ENCODE measurements around the gene SGSM2.
A peak's percentile ranks its signal among the peaks of the same experiment; 100 is the strongest.

SGSM2 gene

GRCh38 chr17:2395258-2396181 is 58.2 kb downstream of the SGSM2 start:
- no peak; the same call in 1 of the 2 replicates for TF ChIP-seq POLR2A (IDR thresholded peaks at IDR 0.05; ENCODE audit: low read depth, low read length)
- TF ChIP-seq POU2F2 (IDR thresholded peaks at IDR 0.05; ENCODE audit: low read depth, low read length), result no peak
- no peak for TF ChIP-seq SPI1 (IDR thresholded peaks at IDR 0.05; ENCODE audit: low read depth, low read length)
- no peak for TF ChIP-seq PAX5 (IDR thresholded peaks at IDR 0.05; ENCODE audit: insufficient read depth, low read length, severe bottlenecking)
- no peak for TF ChIP-seq POLR2AphosphoS5 (IDR thresholded peaks at IDR 0.05; ENCODE audit: low read depth, low read length)
- no peak for TF ChIP-seq TAF1 (IDR thresholded peaks at IDR 0.05; ENCODE audit: low read depth, low read length)
- DNase-seq (ENCODE audit: insufficient read length, low spot score), result no peak
- FAIRE-seq, result no peak

- FAIRE-seq, result peak; percentile 64
- DNase-seq (ENCODE audit: insufficient read length, low spot score), result no peak
- TF ChIP-seq POLR2A (IDR thresholded peaks at IDR 0.05; ENCODE audit: low read depth, low read length) (no peak), TAF1 (IDR thresholded peaks at IDR 0.05; ENCODE audit: low read depth, low read length) (no peak), SPI1 (IDR thresholded peaks at IDR 0.05; ENCODE audit: low read depth, low read length) (no peak), POU2F2 (IDR thresholded peaks at IDR 0.05; ENCODE audit: low read depth, low read length) (no peak), PAX5 (IDR thresholded peaks at IDR 0.05; ENCODE audit: insufficient read depth, low read length, severe bottlenecking) (no peak)
Observed at GRCh38 chr17:2396192-2396567, 58.9 kb downstream of the SGSM2 start.

- no peak for TF ChIP-seq TAF1 (IDR thresholded peaks at IDR 0.05; ENCODE audit: low read depth, low read length)
- no peak for TF ChIP-seq POU2F2 (IDR thresholded peaks at IDR 0.05; ENCODE audit: low read depth, low read length)
- TF ChIP-seq POLR2AphosphoS5 (IDR thresholded peaks at IDR 0.05; ENCODE audit: low read depth, low read length), result peak; percentile 18; the same call in 1 of the 2 replicates
- 0 out of 2 replicates have a peak, but pooled peaks have one; percentile 30 for TF ChIP-seq SPI1 (IDR thresholded peaks at IDR 0.05; ENCODE audit: low read depth, low read length)
- DNase-seq (ENCODE audit: insufficient read length, low spot score) (no peak), FAIRE-seq (peak; percentile 82)
Observed at GRCh38 chr17:2396568-2397246, 59.4 kb downstream of the SGSM2 start.

- FAIRE-seq (no peak), DNase-seq (ENCODE audit: insufficient read length, low spot score) (no peak)
- TF ChIP-seq TAF1 (IDR thresholded peaks at IDR 0.05; ENCODE audit: low read depth, low read length) (no peak), POU2F2 (IDR thresholded peaks at IDR 0.05; ENCODE audit: low read depth, low read length) (no peak), POLR2A (IDR thresholded peaks at IDR 0.05; ENCODE audit: low read depth, low read length) (no peak), SPI1 (IDR thresholded peaks at IDR 0.05; ENCODE audit: low read depth, low read length) (no peak), POLR2AphosphoS5 (IDR thresholded peaks at IDR 0.05; ENCODE audit: low read depth, low read length) (no peak), PAX5 (IDR thresholded peaks at IDR 0.05; ENCODE audit: insufficient read depth, low read length, severe bottlenecking) (no peak)
Observed at GRCh38 chr17:2397247-2398171, 60.2 kb downstream of the SGSM2 start.

DNA sequence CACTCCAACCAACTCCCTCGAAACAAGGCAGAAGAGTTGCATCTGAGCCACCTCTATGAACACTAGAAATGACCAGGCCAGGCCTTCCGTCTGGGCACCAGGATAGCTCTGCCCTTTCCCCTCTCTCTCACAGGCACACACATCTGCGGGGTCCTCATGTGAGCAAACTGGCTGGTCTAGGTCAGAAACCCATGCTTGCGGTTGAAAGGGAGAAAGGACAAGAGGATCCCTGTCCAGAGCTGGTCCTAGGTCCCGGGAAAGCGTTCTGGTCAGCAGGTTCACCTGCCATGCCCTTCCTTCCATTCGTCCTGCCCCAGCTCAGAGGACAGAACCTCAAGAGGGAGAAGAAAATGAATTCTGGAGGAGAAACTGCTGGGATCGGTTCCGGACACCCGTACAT is 60.9 kb downstream of the SGSM2 start:
- no peak for DNase-seq (ENCODE audit: insufficient read length, low spot score)
- TF ChIP-seq POLR2AphosphoS5 (IDR thresholded peaks at IDR 0.05; ENCODE audit: low read depth, low read length) (no peak), TAF1 (IDR thresholded peaks at IDR 0.05; ENCODE audit: low read depth, low read length) (no peak)
- FAIRE-seq, result no peak

DNA sequence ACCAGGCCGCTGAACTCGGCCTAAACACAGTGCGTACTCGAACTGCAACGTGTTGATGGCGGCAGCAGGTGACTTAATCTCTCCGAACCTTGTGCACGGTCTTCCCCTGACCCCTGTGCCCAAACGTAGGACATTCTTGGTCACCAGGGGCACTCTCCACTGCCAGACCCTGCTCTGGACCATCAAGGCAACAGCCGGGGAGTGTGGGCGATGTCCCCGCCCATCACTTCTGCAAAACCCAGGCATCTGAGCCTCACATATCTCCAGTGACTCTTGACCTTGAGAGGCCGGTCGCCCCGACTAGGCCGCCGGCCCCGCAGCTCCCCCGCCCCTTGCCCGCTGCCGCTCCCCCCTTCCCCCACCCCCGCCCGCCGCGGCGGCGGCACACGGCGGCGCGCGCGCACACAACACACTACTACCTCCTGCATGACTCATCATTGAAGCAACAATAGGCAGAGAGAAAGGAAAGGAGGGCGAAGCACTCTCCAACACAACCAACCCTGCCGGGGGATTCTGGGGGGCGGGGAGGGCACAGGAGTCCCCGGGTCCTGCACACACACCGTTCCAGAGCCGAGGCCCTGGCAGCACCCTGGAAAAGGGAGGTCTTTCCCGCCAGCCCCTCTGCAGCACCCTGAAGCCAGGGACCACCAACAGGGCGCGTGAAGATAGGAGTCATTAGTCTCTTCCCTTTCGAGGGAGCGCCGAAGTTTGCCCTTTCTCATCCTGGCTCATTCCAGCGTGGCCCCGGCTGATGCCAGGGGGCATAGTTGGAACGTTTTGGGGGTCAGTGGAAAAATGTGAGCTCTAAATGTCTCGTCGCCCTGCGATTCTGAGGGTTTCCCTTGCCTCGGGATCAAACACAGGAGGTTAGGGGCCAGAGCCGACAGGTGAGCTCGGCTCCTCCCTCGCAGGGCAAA is 61.6 kb downstream of the SGSM2 start:
- DNase-seq (ENCODE audit: insufficient read length, low spot score), result no peak
- no peak for TF ChIP-seq SPI1 (IDR thresholded peaks at IDR 0.05; ENCODE audit: low read depth, low read length)
- no peak for TF ChIP-seq POU2F2 (IDR thresholded peaks at IDR 0.05; ENCODE audit: low read depth, low read length)
- no peak for TF ChIP-seq TAF1 (IDR thresholded peaks at IDR 0.05; ENCODE audit: low read depth, low read length)
- no peak; the same call in 1 of the 2 replicates for TF ChIP-seq POLR2AphosphoS5 (IDR thresholded peaks at IDR 0.05; ENCODE audit: low read depth, low read length)
- TF ChIP-seq POLR2A (IDR thresholded peaks at IDR 0.05; ENCODE audit: low read depth, low read length), result no peak
- no peak for TF ChIP-seq PAX5 (IDR thresholded peaks at IDR 0.05; ENCODE audit: insufficient read depth, low read length, severe bottlenecking)
- peak; percentile 81 for FAIRE-seq

DNA sequence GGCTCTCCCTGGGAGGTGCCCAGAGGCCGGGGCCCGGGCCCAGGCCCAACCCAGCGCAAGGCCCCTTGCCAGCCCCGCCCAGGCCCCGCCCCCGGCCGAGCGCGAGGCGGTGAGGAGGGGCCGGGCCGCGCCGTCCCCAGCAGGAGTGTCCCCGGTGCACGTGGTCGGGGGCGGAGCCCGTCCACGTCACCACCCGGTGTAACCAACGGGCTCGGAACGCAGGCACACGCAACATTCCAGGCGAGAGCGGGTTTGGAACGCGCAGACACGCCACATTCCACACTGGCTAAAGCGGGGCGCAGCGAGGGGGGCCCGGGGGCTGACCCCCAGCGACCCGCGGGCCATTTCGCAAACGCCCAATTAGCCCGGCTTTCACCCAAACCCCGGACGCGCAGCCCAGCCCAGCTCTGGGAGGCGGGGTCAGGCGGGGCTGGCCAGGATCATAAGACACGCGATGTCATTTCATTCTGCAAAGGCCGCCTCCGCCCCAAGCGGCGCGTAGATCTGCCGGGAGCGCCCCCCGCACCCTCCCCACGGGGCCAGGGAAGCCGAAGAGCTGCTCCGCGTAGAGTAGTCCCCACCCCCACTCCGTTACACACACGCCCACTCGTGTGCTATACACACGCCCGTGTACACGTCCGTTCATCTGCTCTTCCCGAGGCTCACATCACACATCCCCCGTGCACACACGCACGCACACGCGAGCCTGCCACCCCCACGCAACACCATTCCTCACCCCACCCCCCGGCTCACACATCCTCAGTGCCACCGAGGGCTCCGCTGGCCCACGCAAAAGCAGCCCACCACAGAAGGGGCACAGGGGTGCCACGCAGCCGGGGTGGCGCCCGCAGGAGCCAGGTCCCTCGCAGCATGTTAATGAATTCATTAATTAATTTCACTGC is 62.5 kb downstream of the SGSM2 start:
- peak; percentile 100 for FAIRE-seq

More for the DNA sequence above, 62.5 kb downstream of the SGSM2 start:
- peak; percentile 86 for DNase-seq (ENCODE audit: insufficient read length, low spot score)
- TF ChIP-seq TAF1 (IDR thresholded peaks at IDR 0.05; ENCODE audit: low read depth, low read length) (peak; percentile 71), POU2F2 (IDR thresholded peaks at IDR 0.05; ENCODE audit: low read depth, low read length) (no peak), PAX5 (IDR thresholded peaks at IDR 0.05; ENCODE audit: insufficient read depth, low read length, severe bottlenecking) (no peak), POLR2AphosphoS5 (IDR thresholded peaks at IDR 0.05; ENCODE audit: low read depth, low read length) (peak; percentile 89), POLR2A (IDR thresholded peaks at IDR 0.05; ENCODE audit: low read depth, low read length) (peak; percentile 86), SPI1 (IDR thresholded peaks at IDR 0.05; ENCODE audit: low read depth, low read length) (no peak)

Data from GM12891 (cell line).